ENCODE data around the gene CT47A7. TPM values are rescaled to one million over a fixed set of nuclear protein-coding genes. Genes with fewer than 3 reads are reported as not detected.
"Not testable (repeated sequence)": the region's sequence is repeated elsewhere in the genome, so short reads cannot be mapped to it uniquely, and the experiment has no call there.

Gene CT47A7
- not detected for total RNA-seq
- 0 reads per million in 2 donors for total RNA-seq

DNA sequence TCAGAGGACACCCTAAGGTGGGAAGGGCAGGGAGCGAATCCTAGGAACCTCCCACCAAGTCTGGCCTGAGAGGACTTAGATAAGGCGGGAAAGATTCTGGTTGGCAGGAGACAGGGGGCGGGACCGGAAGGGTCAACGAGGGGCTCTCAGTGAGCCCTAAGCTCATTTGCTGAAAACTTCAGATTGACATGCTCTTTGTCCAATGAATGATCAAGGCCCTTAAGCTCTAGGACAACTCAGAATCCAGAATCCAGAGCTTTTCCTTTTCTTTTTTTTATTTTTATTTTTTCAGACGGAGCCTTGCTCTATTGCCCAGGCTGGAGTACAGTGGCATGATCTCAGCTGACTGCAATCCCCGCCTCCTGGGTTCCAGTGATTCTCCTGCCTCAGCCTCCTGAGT lies at the start of gene CT47A7:
CT47A7 (minus strand) TSS at position 101 of the 400 bp plus-strand sequence. CDS start 255 bp downstream, outside the sequence.
- H3K27ac Mint-ChIP-seq; H3K9me3 ChIP-seq (ENCODE audit: control insufficient read depth, low read length, poor library complexity, severe bottlenecking); H3K4me1 Mint-ChIP-seq; ATAC-seq; H3K27me3 Mint-ChIP-seq; H3K36me3 Mint-ChIP-seq (ENCODE audit: low read depth); DNase-seq; H3K4me3 Mint-ChIP-seq: not testable (repeated sequence)

DNA sequence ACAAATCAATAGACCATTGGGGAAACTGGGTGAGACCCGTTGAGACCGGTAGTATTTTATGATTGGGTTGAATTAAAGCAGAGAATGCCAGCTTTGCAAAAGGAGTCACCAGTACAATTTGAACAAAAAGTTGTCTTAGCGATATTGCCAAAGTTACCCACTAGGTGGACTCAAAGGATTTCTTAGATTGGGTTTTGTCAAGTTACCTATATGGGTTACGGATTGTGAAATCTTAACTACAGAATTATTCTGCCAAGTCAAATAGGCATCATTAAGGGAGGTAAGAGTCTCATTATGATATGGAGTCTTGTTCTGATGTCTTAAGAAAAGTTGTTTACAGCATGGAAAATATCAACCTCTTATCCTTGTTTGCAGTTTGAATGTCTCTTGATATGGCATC lies 44.2 kb upstream of the CT47A7 start:
- no peaks in the 10 kb centered on the region for H3K36me3 Mint-ChIP-seq (ENCODE audit: low read depth)
- no peak overlapping the region for H3K27ac Mint-ChIP-seq

DNA sequence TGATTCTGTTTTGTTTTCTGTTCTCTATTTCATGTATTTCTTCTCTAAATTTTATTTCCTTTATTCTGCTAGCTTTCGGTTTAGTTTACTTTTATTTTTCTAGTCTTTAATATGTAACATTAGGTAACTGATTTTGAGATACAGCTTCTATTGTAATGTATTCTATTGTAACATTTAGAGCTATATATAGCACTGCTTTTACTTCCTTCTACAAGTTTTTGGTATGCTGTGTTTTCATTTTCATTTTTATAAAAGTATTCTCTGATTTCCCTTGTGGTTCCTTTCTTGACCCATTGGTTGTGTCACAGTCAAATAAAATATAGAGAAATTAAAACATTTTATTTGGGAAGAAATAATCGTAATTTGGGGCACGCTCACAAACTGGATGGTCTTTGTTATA lies 43.0 kb upstream of the CT47A7 start:
- Mint-ChIP-seq H3K27ac (no peak overlapping the region), H3K4me1 (no peaks in the 10 kb centered on the region), H3K36me3 (ENCODE audit: low read depth) (no peaks in the 10 kb centered on the region), H3K27me3 (no peaks in the 10 kb centered on the region), H3K4me3 (no peak overlapping the region)
- ATAC-seq, result no peak
- no peak for DNase-seq
- H3K9me3 ChIP-seq (ENCODE audit: control insufficient read depth, low read length, poor library complexity, severe bottlenecking), result no peaks in the 10 kb centered on the region

More for the DNA sequence above, 44.2 kb upstream of the CT47A7 start:
- DNase-seq, result no peak
- no peak for ATAC-seq
- Mint-ChIP-seq H3K4me1 (no peaks in the 10 kb centered on the region), H3K4me3 (no peak overlapping the region), H3K27me3 (no peaks in the 10 kb centered on the region)
- H3K9me3 ChIP-seq (ENCODE audit: control insufficient read depth, low read length, poor library complexity, severe bottlenecking), result no peaks in the 10 kb centered on the region

DNA sequence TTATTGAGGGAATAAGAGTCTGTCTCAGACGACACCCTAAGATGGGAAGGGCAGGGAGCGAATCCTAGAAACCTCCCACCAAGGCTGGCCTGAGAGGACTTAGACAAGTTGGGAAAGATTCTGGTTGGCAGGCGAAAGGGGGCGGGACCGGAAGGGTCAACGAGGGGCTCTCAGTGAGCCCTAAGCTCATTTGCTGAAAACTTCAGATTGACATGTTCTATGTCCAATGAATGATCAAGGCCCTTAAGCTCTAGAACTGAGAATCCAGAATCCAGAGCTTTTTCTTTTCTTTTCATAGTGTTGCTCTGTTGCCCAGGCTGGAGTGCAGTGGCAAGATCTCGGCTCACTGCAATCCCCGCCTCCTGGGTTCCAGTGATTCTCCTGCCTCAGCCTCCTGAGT lies 29.3 kb upstream of the CT47A7 start, which contains the start of gene CT47A1:
CT47A1 (minus strand) TSS at position 101 of the 400 bp plus-strand sequence. CDS start 231 bp downstream, outside the sequence.
- not testable (repeated sequence) for H3K4me1 Mint-ChIP-seq; H3K27me3 Mint-ChIP-seq; DNase-seq; H3K4me3 Mint-ChIP-seq; H3K27ac Mint-ChIP-seq; ATAC-seq; H3K36me3 Mint-ChIP-seq (ENCODE audit: low read depth); H3K9me3 ChIP-seq (ENCODE audit: control insufficient read depth, low read length, poor library complexity, severe bottlenecking)

Other genes starting within 250 kb of the CT47A7 start
- not detected for gene CT47B1, start 80.7 kb downstream of the CT47A7 start, total RNA-seq
- not detected for gene CT47A11, start 19.4 kb downstream of the CT47A7 start, total RNA-seq
- not detected for gene CT47A10, start 14.6 kb downstream of the CT47A7 start, total RNA-seq
- gene CT47A9, start 9.7 kb downstream of the CT47A7 start, total RNA-seq, result not detected
- gene CT47A8, start 4.9 kb downstream of the CT47A7 start, total RNA-seq, result not detected
- not detected for gene CT47A6, start 4.9 kb upstream of the CT47A7 start, total RNA-seq
- not detected for gene CT47A5, start 9.7 kb upstream of the CT47A7 start, total RNA-seq
- gene CT47A4, start 14.6 kb upstream of the CT47A7 start, total RNA-seq, result not detected
- gene CT47A3, start 19.5 kb upstream of the CT47A7 start, total RNA-seq, result not detected
- gene CT47A2, start 24.3 kb upstream of the CT47A7 start, total RNA-seq, result not detected
- gene CT47A1, start 29.2 kb upstream of the CT47A7 start, total RNA-seq, result not detected
- under 1 TPM in 1 of 2 donors, not detected in 1; 0.17 TPM for gene GLUD2, start 91.0 kb upstream of the CT47A7 start, total RNA-seq

Data from T-helper 17 cell (primary cell).